Stimulated activated memory B cell treated with anti-CD40 and anti-IgM and Interleukin-4, amounts not matched to agents 10 μg/mL and 1 μg/mL and 100 μg/mL, for 72 hours (primary cell): ENCODE measurements around the gene EIF5A.

Experiments used
- ATAC-seq: fragments of 150-1000 bp; cut with Tn5 transposase; 2 replicates; pipeline ENCODE4 v1.10.0; 2021
- H3K27ac Mint-ChIP-seq: one replicate; pipeline ENCODE4 v1.8.0; 2022; ENCODE audit warnings: mild to moderate bottlenecking, mixed read lengths
- H3K27me3 Mint-ChIP-seq: one replicate; pipeline ENCODE4 v1.8.0; 2022; ENCODE audit warnings: mixed read lengths
- H3K36me3 Mint-ChIP-seq: one replicate; pipeline ENCODE4 v1.8.0; 2022; ENCODE audit warnings: mixed read lengths
- H3K4me1 Mint-ChIP-seq: one replicate; pipeline ENCODE4 v1.8.0; 2022; ENCODE audit warnings: mixed read lengths
- H3K4me3 Mint-ChIP-seq: one replicate; pipeline ENCODE4 v1.8.0; 2022; ENCODE audit warnings: mild to moderate bottlenecking, moderate library complexity, mixed read lengths
- H3K9me3 Mint-ChIP-seq: one replicate; pipeline ENCODE4 v1.8.0; 2022; ENCODE audit warnings: mixed read lengths

The EIF5A gene

DNA sequence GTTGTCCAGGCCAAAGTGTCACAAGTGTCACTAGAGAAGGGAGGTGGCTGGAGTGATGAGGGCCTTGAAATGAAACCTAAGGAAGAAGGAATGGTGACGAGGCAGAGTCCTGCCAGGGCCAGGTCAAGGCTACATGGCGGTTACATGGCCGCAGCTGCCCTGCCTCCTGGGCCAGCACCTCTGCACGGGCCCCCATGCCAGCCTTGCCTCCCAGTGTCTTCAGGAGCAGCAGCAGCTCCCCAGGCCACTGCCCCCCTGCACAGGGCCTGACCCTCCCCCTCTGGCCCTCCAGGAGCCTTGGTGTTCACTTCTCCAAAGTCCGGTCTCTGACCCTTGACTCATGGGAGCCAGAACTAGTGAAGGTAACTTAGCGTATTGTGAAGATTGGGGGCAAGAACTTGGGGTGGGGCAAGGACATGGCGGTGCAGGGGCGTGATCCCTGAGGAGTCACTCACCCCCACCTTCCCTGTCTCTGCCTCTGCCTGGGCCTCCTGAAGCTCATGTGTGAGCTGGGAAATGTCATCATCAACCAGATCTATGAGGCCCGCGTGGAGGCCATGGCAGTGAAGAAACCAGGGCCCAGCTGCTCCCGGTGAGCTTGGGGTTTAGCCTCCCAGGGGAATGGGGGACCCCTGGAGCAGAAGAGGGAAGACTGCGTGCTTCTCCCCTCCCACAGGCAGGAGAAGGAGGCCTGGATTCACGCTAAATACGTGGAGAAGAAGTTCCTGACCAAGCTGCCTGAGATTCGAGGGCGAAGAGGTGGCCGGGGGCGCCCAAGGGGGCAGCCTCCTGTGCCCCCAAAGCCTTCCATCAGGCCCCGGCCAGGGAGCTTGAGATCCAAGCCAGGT lies 40.4 kb downstream of the EIF5A start:
- Mint-ChIP-seq H3K4me3 (no peak overlapping the region), H3K27ac (peak overlapping the region; percentile 48), H3K9me3 (no peaks in the 10 kb centered on the region), H3K27me3 (no peaks in the 10 kb centered on the region), H3K4me1 (peaks cover 47% of the 10 kb centered on the region), H3K36me3 (peaks cover 67% of the 10 kb centered on the region)
- no peak for ATAC-seq

DNA sequence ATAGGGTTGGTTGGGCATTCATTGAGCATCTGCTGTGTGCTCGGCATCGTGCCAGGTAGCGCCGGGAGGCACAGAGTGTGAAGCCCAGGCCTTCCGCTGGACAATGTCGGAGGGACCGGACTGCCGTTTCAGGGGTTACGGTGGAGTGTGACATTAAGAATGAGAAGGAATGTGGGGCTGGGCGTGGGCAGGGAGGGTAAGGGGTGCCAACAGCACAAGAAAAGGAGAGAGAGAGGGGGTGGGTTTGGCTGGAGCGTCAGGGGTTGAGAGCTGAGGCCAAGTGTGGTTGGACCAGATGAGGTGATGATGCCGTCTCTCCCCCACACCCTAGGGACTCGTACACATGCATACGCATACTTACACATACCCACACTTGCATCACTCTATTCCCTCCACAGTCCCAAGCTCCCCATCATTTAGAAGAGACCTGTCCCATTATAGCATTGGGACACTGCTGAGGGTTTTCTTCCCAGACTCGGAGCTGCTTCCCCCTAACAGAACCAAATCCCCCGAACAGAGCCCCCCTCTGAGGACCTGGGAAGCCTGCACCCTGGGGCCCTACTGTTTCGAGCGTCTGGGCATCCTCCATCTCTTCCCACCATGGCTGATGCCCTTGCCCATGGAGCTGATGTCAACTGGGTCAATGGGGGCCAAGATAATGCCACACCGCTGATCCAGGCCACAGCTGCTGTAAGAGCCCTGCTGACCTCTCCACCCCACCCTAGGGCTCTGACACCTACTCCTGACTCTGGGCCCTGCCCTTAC lies 41.2 kb downstream of the EIF5A start:
- H3K9me3 Mint-ChIP-seq, result no peaks in the 10 kb centered on the region
- H3K36me3 Mint-ChIP-seq, result peaks cover 60% of the 10 kb centered on the region

DNA sequence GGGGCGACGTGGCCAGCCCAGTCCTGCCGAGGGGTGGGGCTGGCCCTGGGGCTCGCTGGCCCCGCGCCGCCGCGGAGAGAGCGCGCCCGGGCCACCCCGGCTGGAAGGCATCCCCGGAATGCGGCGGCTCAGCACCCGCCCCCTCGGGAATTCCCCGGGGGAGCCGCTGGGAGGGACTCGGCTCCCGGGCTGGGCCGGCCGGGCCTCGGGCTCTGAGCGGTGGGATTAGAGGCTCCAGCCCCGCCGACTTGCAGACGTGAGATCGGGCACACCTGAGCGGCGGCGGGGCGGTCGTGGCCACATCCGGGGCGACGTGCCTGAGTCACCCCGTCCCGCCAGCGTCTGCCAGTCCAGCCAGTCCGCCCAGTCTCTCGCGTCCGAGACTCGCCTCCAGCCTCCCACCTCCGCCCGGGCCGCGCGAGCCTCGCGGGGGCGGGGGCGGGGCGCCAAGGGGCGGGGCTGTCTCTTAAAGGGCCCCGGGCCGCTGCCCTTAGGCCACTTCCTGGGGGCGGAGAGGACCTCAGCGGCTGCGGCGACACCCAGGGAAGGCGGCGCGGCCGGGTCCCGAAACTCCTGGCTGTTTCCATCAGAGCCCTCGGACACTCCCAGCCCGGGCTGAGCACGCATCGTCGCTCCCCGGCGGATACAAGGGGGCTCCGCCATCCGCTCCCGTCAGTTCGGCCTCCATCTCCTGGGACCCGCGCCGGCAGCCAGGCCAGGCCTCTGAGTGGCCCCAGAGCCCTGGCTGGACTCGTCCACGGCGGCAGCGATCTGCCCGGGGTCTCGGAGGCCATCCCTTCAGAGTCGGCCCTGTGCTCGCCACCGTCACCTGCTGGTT lies 44.5 kb downstream of the EIF5A start, which contains the start of gene KCTD11:
TSS of gene KCTD11 (plus strand) at position 498 of the 838 bp plus-strand sequence.
- no peaks in the 10 kb centered on the region for H3K9me3 Mint-ChIP-seq
- peak within 1 kb of the TSS; percentile 95 for H3K4me3 Mint-ChIP-seq
- peak; percentile 82 for ATAC-seq
- H3K36me3 Mint-ChIP-seq, result peaks cover 35% of the 10 kb centered on the region
- no peaks in the 10 kb centered on the region for H3K27me3 Mint-ChIP-seq
- H3K27ac Mint-ChIP-seq, result peak within 1 kb of the TSS; percentile 87
- peaks cover 63% of the 10 kb centered on the region for H3K4me1 Mint-ChIP-seq

More for the DNA sequence above, 41.2 kb downstream of the EIF5A start:
- peaks cover 54% of the 10 kb centered on the region for H3K4me1 Mint-ChIP-seq
- H3K4me3 Mint-ChIP-seq, result no peak overlapping the region
- ATAC-seq, result no peak
- H3K27me3 Mint-ChIP-seq, result no peaks in the 10 kb centered on the region
- peak overlapping the region; percentile 48 for H3K27ac Mint-ChIP-seq

DNA sequence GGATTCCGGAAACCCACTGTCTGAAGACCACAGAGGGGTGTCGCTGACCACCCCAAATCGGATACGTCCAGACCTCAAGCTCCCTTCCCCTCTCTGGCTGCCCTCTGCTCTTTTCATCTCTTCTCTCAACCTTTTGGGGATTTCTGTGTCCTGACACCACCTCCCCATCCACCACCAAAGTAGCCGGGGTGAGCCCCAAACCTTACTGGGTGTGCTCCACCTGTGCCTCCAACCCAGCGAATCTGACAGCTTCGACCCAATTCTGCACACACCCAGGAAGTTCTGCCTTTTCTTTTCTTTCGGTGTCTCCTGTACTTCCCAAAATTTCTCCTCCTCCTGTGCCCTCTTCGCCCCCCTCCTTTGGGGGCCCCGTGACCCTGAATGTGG lies 45.1 kb downstream of the EIF5A start:
- Mint-ChIP-seq H3K27me3 (no peaks in the 10 kb centered on the region), H3K4me1 (peaks cover 63% of the 10 kb centered on the region), H3K36me3 (peaks cover 29% of the 10 kb centered on the region), H3K27ac (peak overlapping the region; percentile 87), H3K4me3 (peak overlapping the region; percentile 95), H3K9me3 (no peaks in the 10 kb centered on the region)
- ATAC-seq, result no peak

DNA sequence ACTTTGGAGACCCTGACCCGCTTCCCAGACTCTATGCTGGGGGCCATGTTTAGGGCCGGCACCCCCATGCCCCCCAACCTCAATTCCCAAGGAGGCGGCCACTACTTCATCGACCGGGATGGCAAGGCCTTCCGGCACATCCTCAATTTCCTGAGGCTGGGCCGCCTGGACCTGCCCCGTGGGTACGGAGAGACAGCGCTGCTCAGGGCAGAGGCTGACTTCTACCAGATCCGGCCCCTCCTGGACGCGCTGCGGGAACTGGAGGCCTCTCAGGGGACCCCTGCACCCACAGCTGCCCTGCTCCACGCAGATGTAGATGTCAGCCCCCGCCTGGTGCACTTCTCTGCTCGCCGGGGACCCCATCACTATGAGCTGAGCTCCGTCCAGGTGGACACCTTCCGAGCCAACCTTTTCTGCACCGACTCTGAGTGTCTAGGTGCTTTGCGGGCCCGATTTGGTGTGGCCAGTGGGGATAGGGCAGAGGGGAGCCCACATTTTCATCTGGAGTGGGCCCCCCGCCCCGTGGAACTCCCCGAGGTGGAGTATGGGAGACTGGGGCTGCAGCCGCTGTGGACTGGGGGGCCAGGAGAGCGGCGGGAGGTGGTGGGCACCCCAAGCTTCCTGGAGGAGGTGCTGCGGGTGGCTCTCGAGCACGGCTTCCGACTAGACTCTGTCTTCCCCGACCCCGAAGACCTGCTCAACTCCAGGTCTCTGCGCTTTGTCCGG lies 45.6 kb downstream of the EIF5A start:
- H3K4me1 Mint-ChIP-seq, result peaks cover 63% of the 10 kb centered on the region
- H3K4me3 Mint-ChIP-seq, result peak overlapping the region; percentile 95
- no peaks in the 10 kb centered on the region for H3K9me3 Mint-ChIP-seq
- peak overlapping the region; percentile 87 for H3K27ac Mint-ChIP-seq
- peaks cover 24% of the 10 kb centered on the region for H3K36me3 Mint-ChIP-seq
- no peak for ATAC-seq
- H3K27me3 Mint-ChIP-seq, result no peaks in the 10 kb centered on the region

DNA sequence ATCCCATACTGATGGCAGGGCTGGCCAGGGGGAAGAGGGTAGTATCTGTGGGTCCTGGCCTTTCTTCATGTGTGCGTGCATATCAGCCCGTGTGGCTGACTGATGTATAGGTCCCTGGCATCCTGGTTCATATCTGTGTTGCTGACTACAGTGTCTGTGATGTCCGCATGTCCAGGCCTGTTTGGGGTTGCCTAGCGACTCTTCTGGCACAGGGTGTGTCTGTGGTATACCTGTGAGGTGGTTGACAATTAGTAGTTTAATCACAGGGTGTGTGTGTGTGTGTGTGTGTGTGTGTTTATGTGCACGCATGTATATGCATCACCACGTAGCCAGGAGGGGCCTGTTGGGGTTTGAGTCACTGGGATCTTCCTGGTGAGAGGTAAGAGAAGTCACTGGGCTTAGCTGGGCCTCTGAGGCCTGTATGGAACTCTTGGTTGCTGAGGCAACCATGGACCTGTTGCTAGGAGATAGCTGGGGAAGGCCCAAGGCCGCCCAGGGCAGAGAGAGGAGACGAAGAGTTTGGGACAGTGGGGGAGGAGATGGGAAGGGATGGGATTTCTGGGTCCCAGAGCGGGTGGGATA lies 46.9 kb downstream of the EIF5A start:
- Mint-ChIP-seq H3K9me3 (no peaks in the 10 kb centered on the region), H3K36me3 (peaks cover 14% of the 10 kb centered on the region), H3K4me1 (peaks cover 57% of the 10 kb centered on the region), H3K27me3 (no peaks in the 10 kb centered on the region), H3K4me3 (no peak overlapping the region), H3K27ac (no peak overlapping the region)
- no peak for ATAC-seq

DNA sequence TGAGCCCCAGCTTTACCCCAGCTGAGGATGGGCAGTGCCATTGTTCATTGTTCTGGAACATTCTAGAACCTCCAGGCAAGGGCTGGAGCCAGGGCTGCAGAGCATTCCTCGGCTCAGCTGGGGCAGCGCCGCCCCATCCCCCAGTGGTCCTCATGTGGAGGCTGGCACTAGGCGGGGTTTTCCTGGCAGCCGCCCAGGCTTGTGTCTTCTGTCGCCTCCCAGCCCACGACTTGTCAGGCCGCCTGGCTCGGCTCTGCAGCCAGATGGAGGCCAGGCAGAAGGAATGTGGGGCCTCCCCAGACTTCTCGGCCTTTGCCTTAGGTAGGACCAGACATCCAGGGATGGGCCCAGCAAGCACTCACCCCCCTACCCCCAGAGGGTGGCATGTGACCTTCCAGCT lies 47.6 kb downstream of the EIF5A start, which contains the start of gene TMEM95:
TSS of gene TMEM95 (plus strand) at position 104 of the 400 bp plus-strand sequence. CDS start at position 153, 49 bp downstream.
- Mint-ChIP-seq H3K9me3 (no peaks in the 10 kb centered on the region), H3K27me3 (no peaks in the 10 kb centered on the region), H3K27ac (no peak within 1 kb of the TSS), H3K4me3 (no peak within 1 kb of the TSS), H3K4me1 (peaks cover 50% of the 10 kb centered on the region), H3K36me3 (peaks cover 10% of the 10 kb centered on the region)
- no peak for ATAC-seq

DNA sequence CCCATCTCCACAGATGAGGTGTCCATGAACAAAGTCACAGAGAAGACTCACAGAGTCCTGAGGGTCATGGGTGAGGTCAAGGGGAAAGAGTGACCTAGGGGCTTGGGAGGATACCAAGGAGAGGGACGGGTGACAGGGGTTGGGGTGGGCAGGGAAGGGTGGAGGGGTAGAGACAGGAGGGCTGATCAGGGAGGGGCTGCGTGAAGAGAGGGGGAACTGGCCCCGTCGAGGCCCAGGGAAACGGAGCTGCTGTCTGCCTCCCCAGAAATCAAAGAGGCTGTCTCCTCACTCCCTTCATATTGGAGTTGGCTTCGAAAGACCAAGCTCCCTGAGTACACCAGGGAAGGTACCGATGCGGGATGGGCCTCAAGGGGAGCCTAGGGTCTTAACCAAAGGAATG lies 48.1 kb downstream of the EIF5A start:
- Mint-ChIP-seq H3K4me3 (no peak overlapping the region), H3K9me3 (no peaks in the 10 kb centered on the region), H3K36me3 (peaks cover 6% of the 10 kb centered on the region), H3K27me3 (no peaks in the 10 kb centered on the region), H3K4me1 (peaks cover 45% of the 10 kb centered on the region), H3K27ac (no peak overlapping the region)
- ATAC-seq, result no peak

DNA sequence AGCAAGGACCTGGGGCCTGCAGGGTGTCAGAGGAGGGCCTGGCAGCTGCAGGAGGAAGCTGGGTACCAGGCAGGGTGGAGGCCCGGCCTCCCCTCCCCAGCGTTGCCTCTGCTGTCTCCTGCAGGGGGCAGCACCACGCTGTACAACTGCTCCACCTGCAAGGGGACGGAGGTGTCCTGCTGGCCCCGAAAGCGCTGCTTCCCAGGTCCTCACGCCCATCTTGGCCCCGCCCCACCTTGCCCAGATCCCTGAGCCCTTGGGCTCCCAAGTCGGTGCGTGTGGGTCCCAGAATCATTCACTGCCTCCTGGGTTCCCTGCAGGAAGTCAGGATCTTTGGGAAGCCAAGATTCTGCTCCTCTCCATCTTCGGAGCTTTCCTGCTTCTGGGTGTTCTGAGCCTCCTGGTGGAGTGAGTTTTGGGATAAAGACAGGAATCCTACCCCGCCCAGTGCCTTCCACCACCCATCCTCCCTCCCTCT lies 48.7 kb downstream of the EIF5A start:
- Mint-ChIP-seq H3K9me3 (no peaks in the 10 kb centered on the region), H3K27me3 (peaks cover under 1% of the 10 kb centered on the region), H3K36me3 (peaks cover 3% of the 10 kb centered on the region), H3K27ac (no peak overlapping the region), H3K4me3 (no peak overlapping the region), H3K4me1 (peaks cover 39% of the 10 kb centered on the region)
- peak; percentile 76 for ATAC-seq

DNA sequence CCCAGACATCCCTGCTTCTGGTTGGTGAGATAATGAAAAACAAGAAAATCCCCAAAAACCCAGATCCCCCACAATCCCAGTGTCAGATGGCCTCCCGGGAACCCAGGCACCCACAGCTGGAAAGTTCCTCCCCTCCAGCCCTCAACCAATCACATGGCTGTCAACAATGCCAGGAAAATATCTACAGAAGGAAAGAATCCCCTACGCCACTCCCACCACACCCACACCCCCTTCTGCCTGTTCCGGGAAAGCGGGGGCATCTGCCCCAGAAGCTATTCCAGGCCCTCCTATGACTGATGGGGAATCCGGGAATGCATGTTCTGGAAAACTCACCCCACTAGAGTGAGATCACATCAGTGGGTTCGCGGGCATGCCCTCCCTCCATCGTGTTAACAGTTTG lies 49.3 kb downstream of the EIF5A start:
- Mint-ChIP-seq H3K4me3 (no peak overlapping the region), H3K4me1 (peaks cover 35% of the 10 kb centered on the region), H3K27me3 (peaks cover 7% of the 10 kb centered on the region), H3K36me3 (no peaks in the 10 kb centered on the region), H3K9me3 (no peaks in the 10 kb centered on the region), H3K27ac (no peak overlapping the region)
- no peak for ATAC-seq

DNA sequence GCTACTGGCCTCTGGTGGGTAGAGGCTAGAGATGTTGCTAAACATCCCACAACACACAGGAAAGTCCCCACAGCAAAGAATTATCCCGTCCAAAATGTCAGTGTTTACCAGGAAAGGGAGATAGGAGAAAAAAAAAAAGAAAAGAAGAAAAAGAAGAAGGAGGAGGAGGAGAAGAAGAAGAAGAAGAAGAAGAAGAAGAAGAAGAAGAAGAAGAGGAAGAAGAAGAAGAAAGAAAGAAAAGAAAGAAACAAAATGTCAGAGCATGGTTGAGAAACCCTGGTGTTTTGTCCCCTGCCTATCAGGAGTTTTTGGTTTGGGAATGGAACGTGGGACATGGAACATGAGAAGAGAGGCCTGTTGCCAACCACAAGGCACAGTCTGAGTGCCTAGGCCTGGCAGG lies 50.0 kb downstream of the EIF5A start:
- H3K4me1 Mint-ChIP-seq, result peaks cover 32% of the 10 kb centered on the region
- no peak overlapping the region for H3K27ac Mint-ChIP-seq
- H3K4me3 Mint-ChIP-seq, result no peak overlapping the region
- H3K27me3 Mint-ChIP-seq, result peaks cover 10% of the 10 kb centered on the region
- H3K9me3 Mint-ChIP-seq, result no peaks in the 10 kb centered on the region
- ATAC-seq, result no peak
- no peaks in the 10 kb centered on the region for H3K36me3 Mint-ChIP-seq

DNA sequence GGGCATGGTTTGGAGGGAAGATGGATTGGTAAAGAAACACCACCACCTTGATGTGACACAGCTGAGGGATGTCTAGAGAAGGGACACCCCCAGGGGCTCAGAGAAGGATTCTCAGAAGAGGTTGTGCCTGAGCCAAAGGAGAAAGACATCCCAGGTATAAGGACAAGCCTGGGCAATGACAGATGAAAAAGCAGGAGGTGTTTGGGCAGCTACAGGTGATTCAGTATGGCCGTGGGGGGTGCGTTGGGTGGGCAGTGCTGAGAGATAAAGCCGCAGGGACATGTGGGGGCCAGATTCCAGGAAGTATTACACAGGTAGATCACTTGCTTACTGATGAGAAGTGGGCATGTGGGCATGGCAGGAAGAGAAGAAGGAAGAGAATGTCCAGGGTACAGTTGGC lies 54.5 kb downstream of the EIF5A start:
- no peaks in the 10 kb centered on the region for H3K36me3 Mint-ChIP-seq
- ATAC-seq, result no peak
- H3K4me3 Mint-ChIP-seq, result no peak overlapping the region
- H3K27ac Mint-ChIP-seq, result no peak overlapping the region
- H3K9me3 Mint-ChIP-seq, result no peaks in the 10 kb centered on the region
- no peaks in the 10 kb centered on the region for H3K4me1 Mint-ChIP-seq
- H3K27me3 Mint-ChIP-seq, result peaks cover 18% of the 10 kb centered on the region
